Ovary (tissue), 9 donors: ENCODE measurements around the gene DLEC1. TPM values are rescaled to one million over a fixed set of nuclear protein-coding genes. Genes with fewer than 3 reads are reported as not detected.

Experiments used
- DNase-seq, 5 donors: peaks; one replicate each; pipeline ENCODE4 v3.0.0-alpha.2; 2019 to 2020
- H3K27ac ChIP-seq, 2 donors: fragments of 200-600 bp; one replicate each; pipeline versions ENCODE4 v1.5.1 to v1.8.0; 2019 to 2022
- H3K27me3 ChIP-seq: fragments of 200-600 bp; one replicate; pipeline ENCODE4 v1.8.0; 2022
- H3K36me3 ChIP-seq: fragments of 200-600 bp; sonication (generic); one replicate; pipeline ENCODE4 v1.5.1; 2019
- H3K4me1 ChIP-seq: one replicate; pipeline ENCODE4 v1.8.1; 2013; ENCODE audit warnings: mild to moderate bottlenecking, moderate library complexity; ENCODE audit not compliant: insufficient read depth
- H3K4me3 ChIP-seq: fragments of 200-600 bp; sonication (generic); one replicate; pipeline ENCODE4 v1.5.1; 2017
- H3K9me3 ChIP-seq, 2 donors: fragments of 200-600 bp in 1 of 2; sonication (generic) in 1 of 2; one replicate each; pipeline versions ENCODE4 v1.5.1 to v1.8.1; 2013 to 2019; ENCODE audit warnings: mild to moderate bottlenecking in 1 of 2, moderate library complexity in 1 of 2
- CTCF ChIP-seq, 3 donors: fragments of 450-650 bp in 2 of 3; fragments of 200-600 bp in 1 of 3; IDR thresholded peaks; one replicate each; pipeline versions ENCODE4 v1.5.1 to v1.8.0; 2016 to 2022; ENCODE audit warnings: antibody characterized with exemption in 3 of 3, mild to moderate bottlenecking in 1 of 3
- EP300 ChIP-seq: sonication (generic); formaldehyde crosslinking; IDR thresholded peaks from one replicate; pipeline ENCODE4 v1.6.1; 2017; ENCODE audit warnings: antibody characterized with exemption
- POLR2A ChIP-seq: fragments of 450-650 bp; IDR thresholded peaks from one replicate; pipeline ENCODE4 v1.6.1; 2017; ENCODE audit warnings: antibody characterized with exemption, mild to moderate bottlenecking, moderate library complexity
- WGBS, 3 donors: extraction: QIAGEN DNeasy Blood & Tissue Kit in 1 of 3; methylation state at CpG; one replicate each; pipeline versions ENCODE4 v1.1.5 to v1.1.7; 2013 to 2017; 5-methylcytosine and 5-hydroxymethylcytosine counted together
- intact Hi-C, 4 donors: fragments of 100-400 bp; cut with DNase I; formaldehyde crosslinking; loops; one replicate each; pipeline versions ENCODE4 v1.11.0 to v1.15.1; 2022 to 2023
- polyA plus RNA-seq, 2 donors: library from polyadenylated mRNA; stranded (reverse); fragments of 200-250 nt in 1 of 2; fragments of 350-450 nt in 1 of 2; fragmentation: Illumina TruSeq in 1 of 2; extraction: RNeasy Lipid Tissue Mini Kit (QIAGEN cat#74804) in 1 of 2; gene quantifications; one replicate each; pipeline ENCODE4 v1.2.3, GENCODE V29; 2013 to 2014
- total RNA-seq, 7 donors: library from RNA; depleted of rRNA in 2 of 7; stranded (reverse); fragments of >200 nt in 2 of 7; fragmentation: NEBNext Ultra II Directional in 3 of 7; extraction: Animal tissue kit (Norgen Biotek cat#: 25700) in 3 of 7; gene quantifications; one replicate each; pipeline versions ENCODE4 v1.1.0 to v1.2.4, GENCODE V29; 2016 to 2023
- donor health status: DM: no; HTN: no; CAD: no; lungs with moderate emphysema.
- donor health status: DM: no; HTN: no; CAD: no.
- donor health status: Bipolar disorder and iron deficiency.
- donor health status: DM: yes; HTN: yes; CAD: no.
- donor health status: DM: no; HTN: no; CAD: no.
- donor health status: DM: yes; HTN: yes; CAD: no.

Gene DLEC1
- total and polyA plus RNA-seq, 9 donors = 0.93 to 23.8 (median 3.0) TPM

GRCh38 chr3:37991823-37992222 is 47.2 kb upstream of the DLEC1 start:
- Histone ChIP-seq H3K36me3 (no peaks in the 10 kb centered on the region), H3K27ac (no peak overlapping the region), H3K4me1 (peaks cover 2% of the 10 kb centered on the region), H3K9me3 (no peaks in the 10 kb centered on the region), H3K4me3 (no peak overlapping the region), H3K27me3 (no peaks in the 10 kb centered on the region)
- 80 to 88% (median 82%) methylated on average over 6 to 7 of the region's 7 CpGs for WGBS, 3 donors
- intact Hi-C loops = no loop called here
- peak in 1 of 5 donors; percentile 32 for DNase-seq
- TF ChIP-seq EP300 (no peak), CTCF (IDR thresholded peaks at IDR 0.05) (no peak), POLR2A (no peak)

- Histone ChIP-seq H3K36me3 (no peaks in the 10 kb centered on the region), H3K27ac (no peak overlapping the region), H3K9me3 (no peaks in the 10 kb centered on the region), H3K4me1 (peaks cover 2% of the 10 kb centered on the region), H3K4me3 (no peak overlapping the region), H3K27me3 (no peaks in the 10 kb centered on the region)
- 87 to 90% (median 89%) methylated on average over 9 of the region's 9 CpGs for WGBS, 3 donors
- intact Hi-C loops = no loop called here
- TF ChIP-seq CTCF (IDR thresholded peaks at IDR 0.05) = no peak
- no peak for TF ChIP-seq POLR2A
- TF ChIP-seq EP300 = no peak
- peak in 1 of 5 donors; percentile 26 for DNase-seq
These were observed 46.5 kb upstream of the DLEC1 start for GRCh38 chr3:37992271-37993066.

- H3K9me3 ChIP-seq = no peaks in the 10 kb centered on the region
- 86 to 91% (median 87%) methylated on average over 8 of the region's 8 CpGs for WGBS, 3 donors
- H3K4me1 ChIP-seq = peaks cover 3% of the 10 kb centered on the region
- H3K27me3 ChIP-seq = no peaks in the 10 kb centered on the region
- no peaks in the 10 kb centered on the region for H3K36me3 ChIP-seq
- no peak overlapping the region for H3K4me3 ChIP-seq
- H3K27ac ChIP-seq = no peak overlapping the region
- intact Hi-C loops = no loop called here
- no peak for DNase-seq
- TF ChIP-seq CTCF (IDR thresholded peaks at IDR 0.05) = no peak
- TF ChIP-seq EP300 = no peak
- no peak for TF ChIP-seq POLR2A
These were observed 45.9 kb upstream of the DLEC1 start for GRCh38 chr3:37993067-37993455.

GRCh38 chr3:37993460-37993819 is 45.6 kb upstream of the DLEC1 start:
- H3K36me3 ChIP-seq = no peaks in the 10 kb centered on the region

More at GRCh38 chr3:37993460-37993819, 45.6 kb upstream of the DLEC1 start:
- DNase-seq = no peak
- Histone ChIP-seq H3K9me3 (no peaks in the 10 kb centered on the region), H3K4me3 (peak overlapping the region; percentile 60), H3K4me1 (peaks cover 6% of the 10 kb centered on the region), H3K27me3 (no peaks in the 10 kb centered on the region), H3K27ac (no peak overlapping the region)
- 38 to 49% (median 44%) methylated on average over 6 of the region's 6 CpGs for WGBS, 3 donors
- intact Hi-C loops = no loop called here
- TF ChIP-seq POLR2A = no peak
